A549 (cell line): ENCODE results near the gene RAP1B.

Experiments used
- CBX8 ChIP-seq: fragments of 200-600 bp; sonication (generic); IDR thresholded peaks from 2 replicates; pipeline ENCODE4 v1.6.1; 2016
- CHD2 ChIP-seq: fragments of 150-350 bp; IDR thresholded peaks from 2 replicates; pipeline ENCODE4 v1.6.1; 2014; ENCODE audit warnings: low read length; ENCODE audit not compliant: partially characterized antibody
- CHD4 ChIP-seq: fragments of 200-600 bp; sonication (generic); IDR thresholded peaks from 2 replicates; pipeline ENCODE4 v1.6.1; 2016; ENCODE audit warnings: antibody characterized with exemption, mild to moderate bottlenecking, borderline replicate concordance
- CTCF ChIP-seq: fragments of >200 bp; sonication (Bioruptor Twin); formaldehyde crosslinking; IDR thresholded peaks from 3 replicates; pipeline ENCODE4 v1.5.1; 2016
- EP300 ChIP-seq, 2 experiments: fragments of >200 bp; sonication (Bioruptor Twin); formaldehyde crosslinking; IDR thresholded peaks; 2 replicates in 1 of 2; 3 replicates in 1 of 2; pipeline ENCODE4 v1.6.1; 2016 to 2017
- MAX ChIP-seq: IDR thresholded peaks from 2 replicates; pipeline ENCODE4 v1.6.1; 2012
- MAZ ChIP-seq: fragments of 150-350 bp; IDR thresholded peaks from 2 replicates; pipeline ENCODE4 v1.6.1; 2014; ENCODE audit warnings: antibody characterized with exemption, low read depth, low read length, borderline replicate concordance
- NFE2L2 ChIP-seq: fragments of 150-350 bp; conservative IDR thresholded peaks from 2 replicates; pipeline ENCODE4 v1.6.1; 2014; ENCODE audit warnings: low read length
- PHF8 ChIP-seq: fragments of 200-600 bp; sonication (generic); IDR thresholded peaks from 2 replicates; pipeline ENCODE4 v1.6.1; 2016; ENCODE audit warnings: low read depth, mild to moderate bottlenecking, antibody characterized with exemption, moderate library complexity, borderline replicate concordance
- RAD21 ChIP-seq, 2 experiments: fragments of >200 bp in 1 of 2; sonication (Bioruptor Twin) in 1 of 2; formaldehyde crosslinking in 1 of 2; IDR thresholded peaks in 1 of 2; conservative IDR thresholded peaks in 1 of 2; 2 replicates in 1 of 2; 3 replicates in 1 of 2; pipeline ENCODE4 v1.6.1; 2012 to 2018; ENCODE audit warnings: inconsistent platforms in 1 of 2
- REST ChIP-seq: fragments of 200-600 bp; sonication (generic); IDR thresholded peaks from 2 replicates; pipeline ENCODE4 v1.6.1; 2016; ENCODE audit warnings: antibody characterized with exemption, mild to moderate bottlenecking, moderate library complexity
- RNF2 ChIP-seq: fragments of 200-600 bp; sonication (generic); IDR thresholded peaks from 2 replicates; pipeline ENCODE4 v1.6.1; 2016; ENCODE audit warnings: low read depth, mild to moderate bottlenecking, antibody characterized with exemption, moderate library complexity, borderline replicate concordance
- TP53 ChIP-seq: fragments of 250-450 bp; sonication (Bioruptor Pico); IDR thresholded peaks from 2 replicates; pipeline ENCODE4 v1.5.0; 2021; ENCODE audit warnings: mild to moderate bottlenecking, moderate library complexity
- ZFP36 ChIP-seq: fragments of 450-650 bp; IDR thresholded peaks from 2 replicates; pipeline ENCODE4 v1.6.1; 2014; ENCODE audit warnings: borderline replicate concordance; ENCODE audit not compliant: partially characterized antibody

GRCh38 chr12:68639396-68639767 lies 28.7 kb downstream of the RAP1B start:
- TF ChIP-seq CTCF (no peak), REST (no peak), MAZ (no peak), ZFP36 (no peak), RNF2 (no peak), NFE2L2 (no peak), MAX (no peak), PHF8 (no peak), CBX8 (no peak), TP53 (no peak), RAD21 (conservative IDR thresholded peaks at IDR 0.05 in 1 of 2, IDR thresholded peaks at IDR 0.05 in 1 of 2) (no peak), EP300 (IDR thresholded peaks at IDR 0.05) (no peak), CHD4 (no peak), CHD2 (no peak)
